DMS153 treated with DMSO at 0.1 percent for 48 hours (cell line): ENCODE results near the gene SHBG.
A peak's percentile ranks its signal among the peaks of the same experiment; 100 is the strongest.
"Not testable (repeated sequence)": the region's sequence is repeated elsewhere in the genome, so short reads cannot be mapped to it uniquely, and the experiment has no call there.

Experiments
- DNase-seq: peaks from one replicate; lab custom pipeline; 2025; ENCODE audit not compliant: unreplicated experiment; lab: John Stamatoyannopoulos, UW

The SHBG gene

GRCh38 chr17:7629939-7630571 is at the start of gene SHBG:
SHBG (plus strand) TSS chr17:7630135; CDS start chr17:7630173, 38 bp downstream.
- DNase-seq = no peak

GRCh38 chr17:7580604-7581575 is 49.0 kb upstream of the SHBG start:
- no peak for DNase-seq

- DNase-seq = no peak
These were observed 47.3 kb upstream of the SHBG start for GRCh38 chr17:7582396-7583252.

GRCh38 chr17:7583253-7584109 is 46.5 kb upstream of the SHBG start, which contains the start of gene MPDU1:
MPDU1 (plus strand) TSS chr17:7583852; CDS start chr17:7583863, 11 bp downstream.
- DNase-seq = peak; percentile 78

- DNase-seq = no peak
These were observed 43.1 kb upstream of the SHBG start for GRCh38 chr17:7586673-7587419.

GRCh38 chr17:7587420-7588151 is 42.3 kb upstream of the SHBG start:
- DNase-seq = no peak

GRCh38 chr17:7588553-7589203 is 41.3 kb upstream of the SHBG start:
- DNase-seq = no peak

GRCh38 chr17:7589204-7589868 is 40.6 kb upstream of the SHBG start:
- no peak for DNase-seq

- no peak for DNase-seq
These were observed 39.8 kb upstream of the SHBG start, which contains the start of gene SOX15 for GRCh38 chr17:7589891-7590691. SOX15 (minus strand) TSS chr17:7590094; CDS start chr17:7589676, 418 bp downstream.

GRCh38 chr17:7590743-7591142 is 39.2 kb upstream of the SHBG start:
- no peak for DNase-seq

- no peak for DNase-seq
These were observed 38.3 kb upstream of the SHBG start for GRCh38 chr17:7591596-7591995.

GRCh38 chr17:7592422-7593021 is 37.4 kb upstream of the SHBG start:
- no peak for DNase-seq

- no peak for DNase-seq
These were observed 36.6 kb upstream of the SHBG start for GRCh38 chr17:7593296-7593695.

GRCh38 chr17:7597561-7597960 is 32.4 kb upstream of the SHBG start:
- DNase-seq = not testable (repeated sequence)

- DNase-seq = no peak
These were observed 23.7 kb upstream of the SHBG start for GRCh38 chr17:7606280-7606679.

- no peak for DNase-seq
These were observed 19.3 kb upstream of the SHBG start for GRCh38 chr17:7610641-7611040.
